Gastroesophageal sphincter (tissue), 4 donors: ENCODE results near the gene STING1. TPM values are rescaled to one million over a fixed set of nuclear protein-coding genes. Genes with fewer than 3 reads are reported as not detected.

Experiments used
- ATAC-seq: fragments of 150-250 bp; one replicate; pipeline ENCODE4 v1.9.1; 2016; ENCODE audit warnings: mild to moderate bottlenecking, moderate library complexity
- H3K27ac ChIP-seq, 4 donors: fragments of 200-600 bp; sonication (generic) in 3 of 4; 1 replicate in 3 of 4; 2 replicates in 1 of 4; pipeline ENCODE4 v1.5.1; 2016 to 2019
- H3K27me3 ChIP-seq: fragments of 200-600 bp; sonication (generic); one replicate; pipeline ENCODE4 v1.5.1; 2019
- H3K36me3 ChIP-seq, 2 donors: fragments of 200-600 bp; sonication (generic); one replicate each; pipeline ENCODE4 v1.5.1; 2019; ENCODE audit warnings: control low read depth in 1 of 2
- H3K4me1 ChIP-seq, 3 donors: fragments of 200-600 bp; sonication (generic); 1 replicate in 2 of 3; 2 replicates in 1 of 3; pipeline ENCODE4 v1.5.1; 2016 to 2019; ENCODE audit warnings: control low read depth in 2 of 3
- H3K4me3 ChIP-seq, 2 donors: fragments of 200-600 bp; sonication (generic); one replicate each; pipeline ENCODE4 v1.5.1; 2019; ENCODE audit warnings: mild to moderate bottlenecking in 1 of 2, moderate library complexity in 1 of 2
- H3K9me3 ChIP-seq, 3 donors: fragments of 200-600 bp; sonication (generic); one replicate each; pipeline ENCODE4 v1.5.1; 2017 to 2019; ENCODE audit warnings: control low read depth in 2 of 3
- CTCF ChIP-seq, 4 experiments: fragments of 200-600 bp in 2 of 4; fragments of 450-650 bp in 2 of 4; sonication (generic) in 1 of 4; IDR thresholded peaks; one replicate each; pipeline ENCODE4 v1.5.1; 2017 to 2019; ENCODE audit warnings: antibody characterized with exemption in 4 of 4, mild to moderate bottlenecking in 2 of 4, moderate library complexity in 2 of 4
- EP300 ChIP-seq: sonication (generic); formaldehyde crosslinking; IDR thresholded peaks from one replicate; pipeline ENCODE4 v1.6.1; 2017; ENCODE audit warnings: antibody characterized with exemption, mild to moderate bottlenecking
- POLR2A ChIP-seq, 2 donors: fragments of 450-650 bp; IDR thresholded peaks; one replicate each; pipeline ENCODE4 v1.6.1; 2017; ENCODE audit warnings: antibody characterized with exemption in 2 of 2, mild to moderate bottlenecking in 2 of 2, moderate library complexity in 1 of 2
- POLR2AphosphoS5 ChIP-seq: sonication (generic); formaldehyde crosslinking; IDR thresholded peaks from one replicate; pipeline ENCODE4 v1.6.1; 2017; ENCODE audit warnings: antibody characterized with exemption
- WGBS, 2 donors: methylation state at CpG; one replicate each; pipeline ENCODE4 v1.1.5; 2018; ENCODE audit warnings: low coverage in 1 of 2; 5-methylcytosine and 5-hydroxymethylcytosine counted together
- small RNA-seq, 4 donors: library from RNA; depleted of rRNA; stranded (forward); fragments of <200 nt; gene quantifications; one replicate each; pipeline ENCODE3, GENCODE V24; 2016
- total RNA-seq, 4 donors: library from RNA; depleted of rRNA; stranded (reverse); fragments of >200 nt; gene quantifications; one replicate each; pipeline ENCODE4 v1.1.0, GENCODE V29; 2016

STING1 gene
- total RNA-seq, 4 donors from 2014 or later: 36.3 to 63.7 (median 50.6) TPM

- no peaks in the 10 kb centered on the region for H3K27me3 ChIP-seq
- H3K4me1 ChIP-seq: peaks cover 0 to 20% (median 4%) of the 10 kb centered on the region in 3 donors
- no peak overlapping the region for H3K4me3 ChIP-seq
- H3K27ac ChIP-seq: no peak overlapping the region
- no peak for ATAC-seq
- peaks cover 0 to 59% of the 10 kb centered on the region in 2 donors for H3K36me3 ChIP-seq
- no peaks in the 10 kb centered on the region for H3K9me3 ChIP-seq
- WGBS, 2 donors: 93 to 94% methylated on average over 2 to 3 of the region's 3 CpGs
- TF ChIP-seq EP300: no peak
- TF ChIP-seq POLR2AphosphoS5: no peak
- TF ChIP-seq CTCF (IDR thresholded peaks at IDR 0.05): no peak
- no peak for TF ChIP-seq POLR2A (IDR thresholded peaks at IDR 0.05)
Observed at GRCh38 chr5:139435676-139436075, 46.9 kb downstream of the STING1 start.

GRCh38 chr5:139431706-139432105 lies 50.9 kb downstream of the STING1 start:
- ATAC-seq: no peak
- Histone ChIP-seq H3K27ac (no peak overlapping the region), H3K9me3 (no peaks in the 10 kb centered on the region), H3K27me3 (no peaks in the 10 kb centered on the region), H3K4me1 (no peaks in the 10 kb centered on the region), H3K36me3 (peaks cover 0 to 85% of the 10 kb centered on the region in 2 donors), H3K4me3 (no peak overlapping the region)
- 64 to 100% methylated on average over 1 of the region's 1 CpG for WGBS, 2 donors
- no peak for TF ChIP-seq POLR2AphosphoS5
- no peak for TF ChIP-seq CTCF (IDR thresholded peaks at IDR 0.05)
- no peak for TF ChIP-seq POLR2A (IDR thresholded peaks at IDR 0.05)
- no peak for TF ChIP-seq EP300

GRCh38 chr5:139430015-139430414 lies 52.5 kb downstream of the STING1 start:
- Histone ChIP-seq H3K27ac (no peak overlapping the region), H3K9me3 (no peaks in the 10 kb centered on the region), H3K4me1 (no peaks in the 10 kb centered on the region), H3K4me3 (no peak overlapping the region), H3K36me3 (peaks cover 0 to 92% of the 10 kb centered on the region in 2 donors), H3K27me3 (no peaks in the 10 kb centered on the region)
- no peak for TF ChIP-seq EP300
- TF ChIP-seq POLR2AphosphoS5: no peak
- no peak for TF ChIP-seq POLR2A (IDR thresholded peaks at IDR 0.05)
- TF ChIP-seq CTCF (IDR thresholded peaks at IDR 0.05): no peak
- 79 to 80% methylated on average over 2 of the region's 2 CpGs for WGBS, 2 donors
- ATAC-seq: no peak

- WGBS, 2 donors: 71 to 76% methylated on average over 2 to 4 of the region's 8 CpGs
Observed at GRCh38 chr5:139426203-139426885, 56.2 kb downstream of the STING1 start.

More at GRCh38 chr5:139426203-139426885, 56.2 kb downstream of the STING1 start:
- peaks cover 0 to 6% (median 0%) of the 10 kb centered on the region in 3 donors for H3K4me1 ChIP-seq
- no peak for ATAC-seq
- no peak overlapping the region for H3K27ac ChIP-seq
- no peak for TF ChIP-seq EP300
- no peak for TF ChIP-seq CTCF (IDR thresholded peaks at IDR 0.05)
- no peak for TF ChIP-seq POLR2A (IDR thresholded peaks at IDR 0.05)
- no peak for TF ChIP-seq POLR2AphosphoS5
- no peaks in the 10 kb centered on the region for H3K9me3 ChIP-seq
- H3K4me3 ChIP-seq: no peak overlapping the region
- peaks cover 0 to 90% of the 10 kb centered on the region in 2 donors for H3K36me3 ChIP-seq
- no peaks in the 10 kb centered on the region for H3K27me3 ChIP-seq

Small RNA genes lying within 50 kb of the gene (small RNA-seq; reads per million reads assigned to genes)
- gene RNU5B-4P: 0 reads per million in 4 donors

Other genes with a start within 250 kb of the STING1 start
- 100 to 1,000 TPM; 194 to 326 (median 314) TPM for gene MATR3, start 189.0 kb downstream of the STING1 start, total RNA-seq
- 100 to 1,000 TPM in 2 of 4 donors, 10 to 100 TPM in 2; 78.5 to 131 (median 93.3) TPM for gene PAIP2, start 140.9 kb downstream of the STING1 start, total RNA-seq
- not detected for gene SLC23A1, start 99.5 kb downstream of the STING1 start, total RNA-seq
- gene MZB1, start 92.8 kb downstream of the STING1 start, total RNA-seq: under 1 TPM in 1 of 4 donors, not detected in 3; 0.74 TPM
- 1 to 10 TPM; 1.2 to 9.1 (median 4.1) TPM for gene PROB1, start 87.7 kb downstream of the STING1 start, total RNA-seq
- 10 to 100 TPM in 2 of 4 donors, 1 to 10 TPM in 2; 1.5 to 13.5 (median 6.3) TPM for gene SPATA24, start 78.7 kb downstream of the STING1 start, total RNA-seq
- gene DNAJC18, start 43.2 kb downstream of the STING1 start, total RNA-seq: 10 to 100 TPM in 3 of 4 donors, 1 to 10 TPM in 1; 7.6 to 27.7 (median 14.5) TPM
- 10 to 100 TPM in 3 of 4 donors, 1 to 10 TPM in 1; 7.6 to 34.9 (median 21.8) TPM for gene ECSCR, start 20.0 kb downstream of the STING1 start, total RNA-seq
- not detected for gene SMIM33, start 11.8 kb downstream of the STING1 start, total RNA-seq
- 100 to 1,000 TPM in 1 of 4 donors, 10 to 100 TPM in 3; 65.2 to 114 (median 85.6) TPM for gene UBE2D2, start 78.6 kb upstream of the STING1 start, total RNA-seq
- gene CXXC5, start 165.6 kb upstream of the STING1 start, total RNA-seq: 10 to 100 TPM; 30.0 to 50.7 (median 35.1) TPM